ENCODE results near the gene FRMD4B.

GRCh38 chr3:69385723-69386555, at the start of gene FRMD4B:
- peak in 3 of 6 experiments; percentile 7 to 38 (median 20) for TF ChIP-seq CTCF (IDR thresholded peaks at IDR 0.05)
- no peak for TF ChIP-seq POLR2A (IDR thresholded peaks at IDR 0.05)

Measured in adrenal gland (tissue), 5 donors.